GM21528 (cell line): ENCODE data around the gene SPA17.

ENCODE experiments used
- ATAC-seq: cut with Tn5 transposase; IDR thresholded peaks from one replicate; pipeline ENCODE4 v1.9.1; 2021; ENCODE audit warnings: mild to moderate bottlenecking, moderate library complexity; ENCODE audit not compliant: unreplicated experiment, low FRiP score

Gene SPA17

GRCh38 chr11:124719534-124719933 lies 45.8 kb downstream of the SPA17 start:
- no peak for ATAC-seq

GRCh38 chr11:124722176-124722575 lies 48.5 kb downstream of the SPA17 start:
- no peak for ATAC-seq

DNA sequence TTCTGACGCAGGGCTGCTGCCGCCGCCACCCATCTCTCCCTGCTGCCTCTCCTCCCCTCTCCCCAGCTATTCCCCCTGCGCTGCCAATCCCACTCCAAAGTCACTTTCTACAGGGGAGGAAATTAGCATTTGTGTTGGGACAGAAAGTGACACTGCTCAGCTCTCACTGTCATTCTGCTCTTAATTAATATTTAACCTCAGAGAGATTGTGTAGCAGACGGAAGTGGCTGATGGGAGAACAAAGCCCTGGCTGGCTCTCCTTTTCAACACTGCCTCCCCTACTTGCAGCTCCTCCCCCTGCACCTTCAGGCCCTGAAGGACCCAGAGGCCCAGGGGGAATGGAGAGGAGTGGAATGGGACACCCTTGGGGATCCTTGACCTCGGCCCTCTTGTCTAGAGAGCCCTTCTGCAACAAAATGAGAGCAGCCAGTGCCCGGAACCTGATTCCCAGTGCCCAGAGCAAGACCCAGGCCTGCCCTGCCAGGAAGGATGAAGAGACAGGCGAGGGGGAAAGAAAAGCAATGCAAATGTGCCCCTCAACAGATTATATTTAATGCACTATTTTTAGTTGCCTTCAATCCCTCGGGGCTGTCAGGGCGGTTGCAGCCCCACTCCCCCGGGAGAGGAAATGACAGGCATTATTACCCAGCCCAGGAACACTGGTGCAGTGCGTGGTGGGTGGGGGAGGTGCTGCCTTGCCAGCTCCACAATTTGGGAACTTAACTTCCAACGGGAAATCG lies 51.4 kb downstream of the SPA17 start:
- peak; percentile 92 for ATAC-seq

- ATAC-seq: peak; percentile 9
These were observed 52.0 kb downstream of the SPA17 start for GRCh38 chr11:124725719-124726105.

GRCh38 chr11:124727474-124727873 lies 53.8 kb downstream of the SPA17 start:
- no peak for ATAC-seq

- ATAC-seq: no peak
These were observed 54.4 kb downstream of the SPA17 start for GRCh38 chr11:124728134-124728533.

DNA sequence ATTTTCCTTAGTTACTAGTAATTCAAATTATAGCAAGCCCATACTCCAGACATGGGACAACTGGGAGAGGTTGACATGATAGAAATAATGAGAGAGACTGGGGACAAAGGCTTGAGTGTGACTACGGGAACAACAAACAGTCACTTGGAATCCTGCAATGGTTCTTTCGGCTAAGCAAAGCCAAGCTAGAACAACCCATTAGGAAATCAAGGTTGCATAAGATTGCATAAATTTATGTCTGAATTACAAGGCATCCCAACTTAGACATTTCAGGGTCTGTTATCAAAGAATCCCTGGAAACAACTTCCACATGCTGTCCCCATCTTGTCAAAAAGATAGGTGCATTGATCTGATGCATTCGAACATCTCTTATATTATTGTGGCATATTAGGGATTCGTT lies 55.9 kb downstream of the SPA17 start:
- no peak for ATAC-seq

- ATAC-seq: no peak
These were observed 58.5 kb downstream of the SPA17 start for GRCh38 chr11:124732230-124732629.

DNA sequence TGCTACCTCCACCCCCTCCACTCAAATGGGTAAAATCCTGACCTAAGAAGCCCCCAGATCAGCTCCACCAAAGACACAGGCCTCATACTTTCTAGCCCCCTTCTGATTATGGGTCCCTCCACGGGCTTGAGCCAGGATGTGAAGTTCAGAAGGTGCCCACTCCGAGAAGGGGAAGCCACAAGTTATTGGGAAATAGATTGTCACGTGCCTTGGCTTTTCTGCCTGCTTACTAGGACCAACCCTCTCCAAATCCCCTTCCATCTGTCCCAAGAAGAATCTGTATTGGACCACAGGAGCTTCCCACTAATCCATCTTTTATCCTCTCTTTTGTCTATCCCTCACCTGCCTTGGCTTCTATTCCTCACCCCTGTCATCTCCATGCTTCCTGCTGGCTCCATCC lies 63.0 kb downstream of the SPA17 start:
- ATAC-seq: no peak

- no peak for ATAC-seq
These were observed 64.1 kb downstream of the SPA17 start for GRCh38 chr11:124737638-124738305.

GRCh38 chr11:124738713-124739478 lies 65.2 kb downstream of the SPA17 start:
- ATAC-seq: no peak

DNA sequence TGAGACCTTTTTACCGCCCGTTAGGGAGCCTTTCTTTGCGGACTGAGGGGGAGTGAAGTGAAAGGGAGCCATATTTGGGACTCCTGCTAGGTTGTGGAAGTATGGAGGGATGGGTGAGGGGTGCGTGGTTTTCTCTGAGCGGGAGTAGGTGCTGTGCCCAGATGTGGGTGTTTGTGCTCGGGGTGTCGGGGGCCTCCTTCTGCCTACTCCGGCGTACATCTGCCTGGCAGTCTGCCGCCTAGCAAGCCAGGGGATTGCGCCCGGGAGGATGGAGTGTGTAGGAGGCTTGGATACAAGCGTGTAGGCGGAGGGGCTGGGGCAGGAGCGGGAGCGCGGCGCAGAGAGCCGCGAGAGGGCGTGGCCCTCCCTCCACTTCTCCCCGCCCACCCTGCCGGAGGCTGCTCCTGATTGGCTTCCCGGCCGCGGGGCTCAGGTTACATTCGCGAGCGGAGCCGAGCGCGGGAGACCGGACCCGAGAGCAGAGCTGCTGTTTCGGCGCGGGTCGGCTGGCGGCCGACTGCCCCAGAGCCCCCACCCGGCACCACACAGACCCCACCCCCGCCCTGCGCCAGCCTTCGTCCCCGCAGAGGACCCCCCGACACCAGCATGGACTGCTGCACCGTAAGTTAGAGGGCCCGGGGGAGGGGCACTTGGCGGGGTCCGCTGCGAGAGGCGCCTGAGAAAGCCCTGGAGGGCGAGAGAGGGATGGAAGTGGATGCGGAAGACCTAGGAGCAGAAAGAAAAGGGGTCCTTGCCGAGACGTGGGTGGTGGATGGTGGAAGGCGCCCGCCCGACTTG lies 66.0 kb downstream of the SPA17 start, which contains the start of gene NRGN:
TSS of gene NRGN (plus strand) at position 464 of the 798 bp plus-strand sequence. CDS start at position 607, 143 bp downstream.
- ATAC-seq: peak; percentile 98

DNA sequence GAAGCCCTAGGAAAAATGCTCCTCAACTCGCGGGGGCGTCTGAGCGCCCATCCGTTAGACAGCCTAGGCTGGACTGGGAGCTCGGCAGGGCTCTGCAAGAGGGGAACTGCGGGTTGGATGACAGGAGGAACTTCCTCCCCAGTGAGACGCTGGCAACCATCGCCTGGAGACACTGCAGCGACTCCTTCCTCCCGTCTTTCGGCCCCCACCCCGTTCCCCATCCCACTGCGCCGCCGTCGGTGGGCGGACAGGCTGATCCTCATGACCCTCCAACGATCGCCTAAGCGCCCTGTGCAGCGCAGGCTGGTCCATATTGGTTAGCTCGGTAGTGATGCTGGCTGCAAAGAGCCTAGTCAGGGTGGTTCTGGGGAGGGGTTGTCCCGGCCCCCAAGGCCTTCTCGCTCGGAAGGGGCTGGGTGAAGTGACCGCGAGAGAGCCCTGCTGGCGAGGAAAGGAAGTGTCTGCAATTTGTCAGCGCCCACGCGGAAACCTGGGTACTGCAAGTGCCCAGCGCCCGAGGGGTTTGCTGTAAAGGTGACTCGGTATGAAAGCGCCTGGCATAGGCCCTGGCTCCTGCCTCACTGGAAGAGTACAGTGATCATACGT lies 66.7 kb downstream of the SPA17 start:
- ATAC-seq: peak; percentile 37

DNA sequence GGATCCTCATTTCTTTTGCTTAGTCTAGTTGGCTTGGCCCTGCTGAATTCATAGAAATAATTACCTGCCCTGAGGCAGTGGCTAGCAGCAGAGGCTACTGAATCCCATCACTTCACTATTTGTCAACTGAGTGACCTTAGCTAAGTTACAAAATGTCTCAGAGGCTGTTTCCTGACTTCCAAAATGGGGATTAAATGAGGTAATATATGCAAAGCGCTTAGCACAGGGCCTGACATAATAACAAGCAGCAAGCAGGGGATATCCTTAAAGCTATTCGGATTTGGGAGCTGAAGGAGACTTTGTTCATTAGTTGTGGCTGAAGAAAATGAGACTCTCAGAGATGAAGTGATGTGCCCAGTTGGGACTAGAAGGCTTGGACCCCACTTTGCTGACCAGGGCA lies 68.9 kb downstream of the SPA17 start:
- no peak for ATAC-seq

DNA sequence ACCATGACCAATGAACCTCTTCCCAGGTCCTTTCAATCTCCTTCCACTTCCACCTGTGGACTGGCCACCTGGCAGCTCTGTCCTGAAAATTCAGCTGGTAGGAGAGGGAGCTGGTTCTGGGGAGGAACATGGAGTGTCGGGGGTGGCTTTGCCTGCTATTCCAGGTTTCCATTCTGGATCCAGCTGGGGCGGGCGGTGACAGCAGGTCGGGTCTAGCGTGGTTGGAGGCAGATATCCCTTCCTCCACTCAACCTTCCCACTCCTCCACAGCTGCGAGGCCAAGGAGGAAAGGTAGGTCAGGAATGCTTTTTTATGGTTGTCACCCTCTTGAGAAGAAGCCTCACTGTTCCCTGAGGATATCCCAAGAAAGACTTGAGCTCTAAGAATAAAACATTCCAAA lies 69.3 kb downstream of the SPA17 start:
- ATAC-seq: no peak

DNA sequence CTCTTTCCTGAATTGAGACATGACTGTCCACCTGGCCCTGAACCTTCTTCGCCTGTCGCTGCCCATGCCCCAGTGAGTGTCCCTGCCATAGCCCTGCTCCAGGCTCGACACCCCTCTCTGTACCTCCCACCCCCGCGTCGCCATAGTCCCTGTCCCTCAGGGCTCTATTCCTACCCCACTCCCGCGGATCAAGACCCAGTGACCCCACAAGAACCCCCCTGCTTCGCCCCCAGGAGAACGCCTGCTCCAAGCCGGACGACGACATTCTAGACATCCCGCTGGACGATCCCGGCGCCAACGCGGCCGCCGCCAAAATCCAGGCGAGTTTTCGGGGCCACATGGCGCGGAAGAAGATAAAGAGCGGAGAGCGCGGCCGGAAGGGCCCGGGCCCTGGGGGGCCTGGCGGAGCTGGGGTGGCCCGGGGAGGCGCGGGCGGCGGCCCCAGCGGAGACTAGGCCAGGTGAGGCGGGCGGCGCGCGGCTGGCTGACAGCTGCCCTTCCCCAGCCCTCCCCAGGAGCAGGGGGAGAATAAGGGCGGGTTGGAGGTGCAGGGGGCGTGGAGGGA lies 71.6 kb downstream of the SPA17 start:
- ATAC-seq: no peak

DNA sequence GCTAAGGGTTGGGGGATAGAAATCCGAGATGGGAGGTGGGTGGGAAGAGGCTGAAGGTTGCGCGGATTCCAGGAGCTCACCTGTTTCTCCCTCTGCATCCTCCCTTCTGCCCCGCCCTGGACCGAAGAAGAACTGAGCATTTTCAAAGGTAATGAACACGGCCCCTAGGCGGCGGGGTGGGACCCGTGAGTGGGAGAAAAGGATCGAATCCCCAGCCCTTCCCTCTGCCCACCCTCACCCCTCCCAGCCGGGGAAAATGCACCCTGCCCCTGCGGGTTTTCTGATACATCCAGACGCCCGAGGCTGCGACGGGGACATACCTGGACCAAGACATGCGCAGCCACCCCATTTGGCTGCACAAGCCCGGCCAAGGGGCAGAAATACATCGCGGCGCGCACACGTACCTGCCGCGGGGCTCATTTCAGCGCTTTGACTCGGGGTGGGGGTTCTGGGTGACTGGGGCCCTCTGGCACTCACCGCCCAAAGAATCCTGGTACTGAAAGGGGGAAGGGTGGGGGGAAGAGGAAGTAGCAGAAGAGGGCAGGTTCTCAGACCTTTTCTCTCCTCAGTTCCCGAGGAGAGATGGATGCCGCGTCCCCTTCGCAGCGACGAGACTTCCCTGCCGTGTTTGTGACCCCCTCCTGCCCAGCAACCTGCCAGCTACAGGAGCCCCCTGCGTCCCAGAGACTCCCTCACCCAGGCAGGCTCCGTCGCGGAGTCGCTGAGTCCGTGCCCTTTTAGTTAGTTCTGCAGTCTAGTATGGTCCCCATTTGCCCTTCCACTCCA lies 72.3 kb downstream of the SPA17 start:
- peak; percentile 30 for ATAC-seq

DNA sequence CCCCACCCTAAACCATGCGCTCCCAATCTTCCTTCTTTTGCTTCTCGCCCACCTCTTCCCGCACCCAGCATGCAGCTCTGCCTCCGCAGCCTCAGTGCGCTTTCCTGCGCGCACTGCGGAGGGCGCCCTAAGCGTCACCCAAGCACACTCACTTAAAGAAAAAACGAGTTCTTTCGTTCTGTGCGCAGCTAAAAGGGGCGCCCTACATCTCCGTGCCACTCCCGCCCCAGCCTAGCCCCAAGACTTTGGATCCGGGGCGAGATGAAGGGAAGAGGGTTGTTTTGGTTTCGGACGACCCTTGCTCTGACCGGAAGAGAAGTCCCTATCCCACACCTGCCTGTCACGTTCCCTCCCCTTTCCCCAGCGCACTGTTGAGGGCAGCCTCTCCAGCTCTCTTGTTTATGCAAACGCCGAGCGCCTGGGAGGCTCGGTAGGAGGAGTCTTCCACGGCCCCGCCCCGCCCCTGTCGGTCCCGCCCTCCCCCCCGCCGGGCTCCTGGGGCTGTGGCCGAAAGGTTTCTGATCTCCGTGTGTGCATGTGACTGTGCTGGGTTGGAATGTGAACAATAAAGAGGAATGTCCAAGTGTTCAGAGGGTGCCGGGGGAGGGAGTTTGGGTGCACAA lies 73.0 kb downstream of the SPA17 start:
- ATAC-seq: peak; percentile 96
